HFF-Myc (cell line): ENCODE measurements around the gene SSR2.

Experiments used
- DNase-seq: peaks from one replicate; pipeline ENCODE4 v3.0.0-alpha.2; 2011; ENCODE audit warnings: low read depth; ENCODE audit errors: extremely low read depth
- H3K4me3 ChIP-seq: replicated peaks from 2 replicates; pipeline ENCODE4 v1.5.1; 2011; ENCODE audit warnings: low read depth, mild to moderate bottlenecking, control low read depth, low read length
- CTCF ChIP-seq: IDR thresholded peaks from 2 replicates; pipeline ENCODE4 v1.5.1; 2012; ENCODE audit warnings: mild to moderate bottlenecking, low read depth, low read length, control low read depth; ENCODE audit errors: missing control alignments

Gene SSR2

GRCh38 chr1:155967341-155968050 lies 53.3 kb downstream of the SSR2 start:
- TF ChIP-seq CTCF, result no peak
- H3K4me3 ChIP-seq, result no peak overlapping the region
- no peak for DNase-seq

GRCh38 chr1:155966750-155967149 lies 54.0 kb downstream of the SSR2 start:
- no peak for DNase-seq
- no peak for TF ChIP-seq CTCF
- no peak overlapping the region for H3K4me3 ChIP-seq

GRCh38 chr1:155966135-155966534 lies 54.6 kb downstream of the SSR2 start:
- H3K4me3 ChIP-seq, result no peak overlapping the region
- peak; percentile 11 for TF ChIP-seq CTCF
- no peak for DNase-seq

GRCh38 chr1:155964193-155964592 lies 56.6 kb downstream of the SSR2 start:
- no peak for DNase-seq
- H3K4me3 ChIP-seq, result no peak overlapping the region
- TF ChIP-seq CTCF, result no peak

GRCh38 chr1:155962599-155963211 lies 58.0 kb downstream of the SSR2 start:
- DNase-seq, result no peak
- no peak overlapping the region for H3K4me3 ChIP-seq
- TF ChIP-seq CTCF, result no peak

- no peak overlapping the region for H3K4me3 ChIP-seq
- TF ChIP-seq CTCF, result peak; percentile 44
- DNase-seq, result peak; percentile 81
Measured at GRCh38 chr1:155961937-155962336, 58.8 kb downstream of the SSR2 start.
